HepG2 (cell line): ENCODE results near the gene PADI4. TPM values are rescaled to one million over a fixed set of nuclear protein-coding genes. Genes with fewer than 3 reads are reported as not detected.
A peak's percentile ranks its signal among the peaks of the same experiment; 100 is the strongest.

Experiments
- ATAC-seq: fragments of 200-7000 bp; cut with Tn5 transposase; 3 replicates; pipeline ENCODE4 v1.9.1; 2020; ENCODE audit warnings: mild to moderate bottlenecking, moderate library complexity
- BruUV-seq: library from RNA; stranded (reverse); fragments of 400-500 nt; replicated peaks from 2 replicates; lab custom pipeline; 2021; lab: Mats Ljungman, UMichigan
- CTCF ChIA-PET: fragments of 300-600 bp; formaldehyde crosslinking; extraction: SDS; loops from one replicate; lab custom pipeline; 2021; ENCODE audit warnings: low total read pairs, inconsistent platforms, low intra/inter-chr PET ratio; lab: Yijun Ruan, JAX
- POLR2A ChIA-PET: fragments of 350-600 bp; sonication (Branson Sonifier 250); formaldehyde crosslinking; loops from one replicate; lab custom pipeline; 2020; ENCODE audit warnings: antibody characterized with exemption, inconsistent platforms; lab: Yijun Ruan, JAX
- DNase-seq: peaks from one replicate; pipeline ENCODE4 v3.0.0-alpha.2; 2015; ENCODE audit warnings: low spot score
- FAIRE-seq: peaks from 3 replicates; lab custom pipeline; 2011; peaks lifted over from hg19 to GRCh38; lab: Jason Lieb, UNC
- H2AFZ ChIP-seq: one replicate; pipeline ENCODE4 v1.6.1; 2011; ENCODE audit warnings: low read length, inconsistent platforms
- H3K27ac ChIP-seq: fragments of 300-600 bp; 3 replicates; pipeline ENCODE4 v1.8.0; 2011; ENCODE audit warnings: mixed run types, mild to moderate bottlenecking, mixed read lengths, low read length, inconsistent platforms; ENCODE audit not compliant: insufficient read depth; ENCODE audit errors: extremely low read length
- H3K27me3 ChIP-seq, 2 experiments: fragments of 200-600 bp in 1 of 2; 2 replicates in 1 of 2; 3 replicates in 1 of 2; pipeline versions ENCODE4 v1.6.0 to v1.8.0; 2011; ENCODE audit warnings: low read length in 2 of 2, mild to moderate bottlenecking in 2 of 2, moderate library complexity in 2 of 2, inconsistent platforms in 1 of 2; ENCODE audit not compliant: insufficient read depth in 2 of 2, control insufficient read depth in 1 of 2
- H3K36me3 ChIP-seq, 2 experiments: fragments of 200-600 bp in 1 of 2; replicated peaks in 1 of 2; 2 replicates in 1 of 2; 3 replicates in 1 of 2; pipeline versions ENCODE4 v1.5.1 to v1.8.0; 2011; ENCODE audit warnings: low read length in 2 of 2, inconsistent platforms in 1 of 2; ENCODE audit not compliant: insufficient read depth in 2 of 2, control insufficient read depth in 1 of 2
- H3K4me1 ChIP-seq: 2 replicates; pipeline ENCODE4 v1.5.1; 2012; ENCODE audit warnings: low read length, inconsistent platforms; ENCODE audit not compliant: insufficient read depth
- H3K4me2 ChIP-seq: 2 replicates; pipeline ENCODE4 v1.6.0; 2011; ENCODE audit warnings: low read depth, low read length, inconsistent platforms
- H3K4me3 ChIP-seq, 3 experiments: fragments of 200-600 bp in 1 of 3; sonication (generic), shearing (Covaris generic) in 1 of 3; replicated peaks in 1 of 3; 2 replicates each; pipeline ENCODE4 v1.5.1; 2011 to 2016; ENCODE audit warnings: low read length in 3 of 3, inconsistent platforms in 2 of 3, low read depth in 2 of 3, mild to moderate bottlenecking in 2 of 3, control low read depth in 1 of 3, mixed read lengths in 1 of 3; ENCODE audit not compliant: insufficient read depth in 1 of 3
- H3K79me2 ChIP-seq: one replicate; pipeline ENCODE4 v1.6.1; 2011; ENCODE audit warnings: low read length, inconsistent platforms; ENCODE audit not compliant: insufficient read depth
- H3K9ac ChIP-seq: 2 replicates; pipeline ENCODE4 v1.6.0; 2011; ENCODE audit warnings: mild to moderate bottlenecking, low read depth, low read length, inconsistent platforms; ENCODE audit not compliant: insufficient read depth
- H3K9me3 ChIP-seq: 2 replicates; pipeline ENCODE4 v1.5.1; 2012; ENCODE audit warnings: mild to moderate bottlenecking, low read length
- H4K20me1 ChIP-seq: 2 replicates; pipeline ENCODE4 v1.6.0; 2011; ENCODE audit warnings: inconsistent platforms, mild to moderate bottlenecking, low read length, moderate library complexity; ENCODE audit not compliant: insufficient read depth
- EEA1 ChIP-seq: sonication (generic); formaldehyde crosslinking; IDR thresholded peaks from 2 replicates; pipeline ENCODE4 v1.5.1; 2020; ENCODE audit warnings: mild to moderate bottlenecking, missing genetic modification reagents, borderline replicate concordance
- MAZ ChIP-seq, 2 experiments: sonication (generic) in 1 of 2; formaldehyde crosslinking in 1 of 2; IDR thresholded peaks; 2 replicates each; pipeline versions ENCODE4 v1.5.0 to v1.6.1; 2012 to 2020; ENCODE audit warnings: low read depth in 2 of 2, mild to moderate bottlenecking in 2 of 2, borderline replicate concordance in 1 of 2, improper control_type of control experiment in 1 of 2, low read length in 1 of 2, missing genetic modification reagents in 1 of 2, moderate library complexity in 1 of 2
- POLR2AphosphoS5 ChIP-seq: IDR thresholded peaks from 2 replicates; pipeline ENCODE4 v1.6.1; 2012; ENCODE audit warnings: low read depth, low read length
- TEAD3 ChIP-seq: optimal IDR thresholded peaks from 2 replicates; pipeline ENCODE3; 2016; ENCODE audit warnings: borderline replicate concordance
- ZFP36L2 ChIP-seq: sonication (generic); formaldehyde crosslinking; IDR thresholded peaks from 2 replicates; pipeline ENCODE4 v1.4.0; 2020; ENCODE audit warnings: missing genetic modification reagents
- ZNF253 ChIP-seq: sonication (generic); formaldehyde crosslinking; IDR thresholded peaks from 2 replicates; pipeline ENCODE4 v1.8.0; 2022; ENCODE audit warnings: mild to moderate bottlenecking, missing genetic modification reagents, borderline replicate concordance
- ZNF331 ChIP-seq: sonication (generic); formaldehyde crosslinking; IDR thresholded peaks from 2 replicates; pipeline ENCODE4 v1.4.0; 2020; ENCODE audit warnings: missing genetic modification reagents
- ZNF652 ChIP-seq: IDR thresholded peaks from 2 replicates; pipeline ENCODE4 v1.6.1; 2016; ENCODE audit warnings: low read depth, borderline replicate concordance
- ZNF775 ChIP-seq: sonication (generic); formaldehyde crosslinking; IDR thresholded peaks from 2 replicates; pipeline ENCODE4 v1.4.0; 2020; ENCODE audit warnings: missing genetic modification reagents, mild to moderate bottlenecking, moderate library complexity, borderline replicate concordance
- ZSCAN30 ChIP-seq: sonication (generic); formaldehyde crosslinking; IDR thresholded peaks from 2 replicates; pipeline ENCODE4 v1.5.0; 2020; ENCODE audit warnings: mild to moderate bottlenecking, missing genetic modification reagents
- WGBS: methylation state at CpG from one replicate; pipeline ENCODE4 v1.1.6; 2017; ENCODE audit warnings: low lambda C conversion rate; 5-methylcytosine and 5-hydroxymethylcytosine counted together
- in situ Hi-C: cut with HindIII; loops from 2 replicates; pipeline ENCODE4 v1.10.0; 2017; ENCODE audit warnings: low pct_unique_long_range_greater_than_20kb; ENCODE audit not compliant: extremely low pct_ligation_motif_present
- intact Hi-C: fragments of 100-400 bp; cut with micrococcal nuclease; formaldehyde crosslinking; loops from one replicate; pipeline ENCODE4 v1.10.0; 2022; ENCODE audit not compliant: unreplicated experiment
- polyA plus RNA-seq, 8 experiments: library from polyadenylated mRNA; depleted of rRNA in 3 of 8; stranded (reverse) in 7 of 8; unstranded in 1 of 8; fragments of >200 nt; fragmentation: Illumina TruSeq in 4 of 8; extraction: Trizol in 4 of 8; gene quantifications; 2 replicates each; pipeline versions ENCODE4 v1.2.1 to v1.2.3, GENCODE V29; 2011 to 2016; ENCODE audit warnings: low read depth in 4 of 8, missing spikeins in 1 of 8, mixed read lengths in 1 of 8; ENCODE audit not compliant: insufficient read depth in 1 of 8
- total RNA-seq, 5 experiments: library from RNA; depleted of rRNA; stranded (reverse); fragments of >200 nt; fragmentation: Illumina TruSeq; extraction: Trizol; gene quantifications; 2 replicates each; pipeline ENCODE4 v1.2.3, GENCODE V29; 2016; ENCODE audit warnings: low read depth in 1 of 5
- TF ChIP-seq, protein P1 (sequence below): sonication (generic); formaldehyde crosslinking; IDR thresholded peaks from 2 replicates; pipeline ENCODE4 v1.4.0; 2020; ENCODE audit warnings: missing genetic modification reagents
- TF ChIP-seq, protein P2 (sequence below): IDR thresholded peaks from 2 replicates; pipeline ENCODE4 v1.6.1; 2012; ENCODE audit warnings: low read depth, low read length, improper control_type of control experiment
- TF ChIP-seq, protein P3 (sequence below): sonication (generic); formaldehyde crosslinking; IDR thresholded peaks from 2 replicates; pipeline ENCODE4 v1.5.1; 2020; ENCODE audit warnings: missing genetic modification reagents, mild to moderate bottlenecking, borderline replicate concordance

PADI4 gene
- total and polyA plus RNA-seq, 2 of the 13 experiments (the other 11 are each of a cell fraction or from before 2014, with no cell fraction given), result 0.04 TPM

DNA sequence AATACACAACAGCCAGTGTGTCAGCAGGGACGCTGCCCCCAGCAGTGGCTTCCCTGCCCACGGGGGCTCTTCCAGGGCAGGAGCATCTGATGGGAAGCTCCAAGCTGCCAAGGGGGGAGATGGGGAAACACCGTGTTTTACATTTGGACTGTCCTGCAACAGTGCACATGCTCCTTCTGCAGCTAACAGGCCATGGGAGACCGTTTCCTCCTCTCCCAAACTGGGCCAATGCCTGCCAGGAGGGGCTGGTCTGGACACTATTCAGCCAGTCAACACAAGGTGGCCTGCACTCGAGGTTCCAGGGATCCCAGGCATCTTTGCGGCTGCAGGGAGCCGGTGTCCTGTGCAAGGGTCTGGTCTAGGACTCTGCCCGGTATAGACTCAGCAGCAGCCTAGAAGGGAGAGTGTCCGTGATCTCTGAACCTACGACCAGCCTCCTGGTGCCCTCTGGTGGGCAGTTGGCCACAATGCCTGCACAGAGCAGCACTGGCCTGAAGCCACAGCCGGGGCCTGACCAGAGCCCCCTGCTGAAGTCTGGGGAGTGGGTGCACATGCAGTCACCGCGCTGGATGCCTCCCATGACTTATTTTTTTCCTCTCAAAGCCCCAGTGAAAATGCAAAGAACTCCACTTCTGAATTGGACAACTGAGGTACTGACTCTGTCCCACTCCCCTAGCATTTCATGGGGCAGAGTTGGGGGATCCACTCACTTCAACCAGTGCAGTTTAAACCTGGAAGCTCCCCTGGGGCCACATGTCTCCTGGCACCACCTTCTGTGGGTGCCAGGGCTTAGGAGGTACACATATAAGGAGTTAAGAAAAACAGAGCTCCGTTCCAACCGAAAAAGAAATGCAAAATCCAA is 98.1 kb downstream of the PADI4 start:
- H3K4me2 ChIP-seq, result no peak overlapping the region
- peak; percentile 97 for ATAC-seq
- no TSS peak for BruUV-seq
- FAIRE-seq, result peak; percentile 96
- no peaks in the 10 kb centered on the region for H4K20me1 ChIP-seq
- no peaks in the 10 kb centered on the region for H3K79me2 ChIP-seq
- 52% methylated on average over 4 of the region's 15 CpGs for WGBS
- peaks cover 15 to 33% of the 10 kb centered on the region in 2 experiments; a peak in 4 of 5 replicates for H3K36me3 ChIP-seq
- no peak overlapping the region for H3K27ac ChIP-seq
- no peaks in the 10 kb centered on the region; a peak in 1 of 5 replicates for H3K27me3 ChIP-seq
- no peak overlapping the region for H2AFZ ChIP-seq
- intact Hi-C loops, result no loop called here
- ChIA-PET POLR2A (no interaction called here), CTCF (interaction anchor here (0.9 kb wide), 1 partner anchor 280 kb away, joined by 3 read pairs; no protein-coding TSS in a partner anchor)
- H3K4me1 ChIP-seq, result peaks cover 9% of the 10 kb centered on the region
- DNase-seq, result peak; percentile 71
- no peak overlapping the region for H3K9ac ChIP-seq
- no peaks in the 10 kb centered on the region for H3K9me3 ChIP-seq
- H3K4me3 ChIP-seq, result no peak overlapping the region
- in situ Hi-C loops, result no loop called here
- TF ChIP-seq ZFP36L2, result no peak
- TF ChIP-seq TEAD3 (CRISPR knock-in tag), result peak; percentile 26
- TF ChIP-seq, protein P1, sequence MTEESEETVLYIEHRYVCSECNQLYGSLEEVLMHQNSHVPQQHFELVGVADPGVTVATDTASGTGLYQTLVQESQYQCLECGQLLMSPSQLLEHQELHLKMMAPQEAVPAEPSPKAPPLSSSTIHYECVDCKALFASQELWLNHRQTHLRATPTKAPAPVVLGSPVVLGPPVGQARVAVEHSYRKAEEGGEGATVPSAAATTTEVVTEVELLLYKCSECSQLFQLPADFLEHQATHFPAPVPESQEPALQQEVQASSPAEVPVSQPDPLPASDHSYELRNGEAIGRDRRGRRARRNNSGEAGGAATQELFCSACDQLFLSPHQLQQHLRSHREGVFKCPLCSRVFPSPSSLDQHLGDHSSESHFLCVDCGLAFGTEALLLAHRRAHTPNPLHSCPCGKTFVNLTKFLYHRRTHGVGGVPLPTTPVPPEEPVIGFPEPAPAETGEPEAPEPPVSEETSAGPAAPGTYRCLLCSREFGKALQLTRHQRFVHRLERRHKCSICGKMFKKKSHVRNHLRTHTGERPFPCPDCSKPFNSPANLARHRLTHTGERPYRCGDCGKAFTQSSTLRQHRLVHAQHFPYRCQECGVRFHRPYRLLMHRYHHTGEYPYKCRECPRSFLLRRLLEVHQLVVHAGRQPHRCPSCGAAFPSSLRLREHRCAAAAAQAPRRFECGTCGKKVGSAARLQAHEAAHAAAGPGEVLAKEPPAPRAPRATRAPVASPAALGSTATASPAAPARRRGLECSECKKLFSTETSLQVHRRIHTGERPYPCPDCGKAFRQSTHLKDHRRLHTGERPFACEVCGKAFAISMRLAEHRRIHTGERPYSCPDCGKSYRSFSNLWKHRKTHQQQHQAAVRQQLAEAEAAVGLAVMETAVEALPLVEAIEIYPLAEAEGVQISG (CRISPR knock-in tag), result peak; percentile 93
- no peak for TF ChIP-seq ZNF652 (CRISPR knock-in tag)
- TF ChIP-seq ZSCAN30 (CRISPR knock-in tag), result no peak
- TF ChIP-seq MAZ (IDR thresholded peaks at IDR 0.05; ENCODE audit: borderline replicate concordance, low read depth, low read length), result no peak
- TF ChIP-seq MAZ (CRISPR knock-in tag; IDR thresholded peaks at IDR 0.05; ENCODE audit: low read depth), result no peak
- peak; percentile 14; the same call in 1 of the 2 replicates for TF ChIP-seq POLR2AphosphoS5
- TF ChIP-seq ZNF331 (CRISPR knock-in tag), result no peak
- TF ChIP-seq ZNF253, result no peak
- TF ChIP-seq, protein P2, sequence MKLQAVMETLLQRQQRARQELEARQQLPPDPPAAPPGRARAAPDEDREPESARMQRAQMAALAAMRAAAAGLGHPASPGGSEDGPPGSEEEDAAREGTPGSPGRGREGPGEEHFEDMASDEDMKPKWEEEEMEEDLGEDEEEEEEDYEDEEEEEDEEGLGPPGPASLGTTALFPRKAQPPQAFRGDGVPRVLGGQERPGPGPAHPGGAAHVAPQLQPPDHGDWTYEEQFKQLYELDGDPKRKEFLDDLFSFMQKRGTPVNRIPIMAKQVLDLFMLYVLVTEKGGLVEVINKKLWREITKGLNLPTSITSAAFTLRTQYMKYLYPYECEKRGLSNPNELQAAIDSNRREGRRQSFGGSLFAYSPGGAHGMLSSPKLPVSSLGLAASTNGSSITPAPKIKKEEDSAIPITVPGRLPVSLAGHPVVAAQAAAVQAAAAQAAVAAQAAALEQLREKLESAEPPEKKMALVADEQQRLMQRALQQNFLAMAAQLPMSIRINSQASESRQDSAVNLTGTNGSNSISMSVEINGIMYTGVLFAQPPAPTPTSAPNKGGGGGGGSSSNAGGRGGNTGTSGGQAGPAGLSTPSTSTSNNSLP, result no peak
- no peak for TF ChIP-seq EEA1
- TF ChIP-seq ZNF775, result no peak
- TF ChIP-seq, protein P3, sequence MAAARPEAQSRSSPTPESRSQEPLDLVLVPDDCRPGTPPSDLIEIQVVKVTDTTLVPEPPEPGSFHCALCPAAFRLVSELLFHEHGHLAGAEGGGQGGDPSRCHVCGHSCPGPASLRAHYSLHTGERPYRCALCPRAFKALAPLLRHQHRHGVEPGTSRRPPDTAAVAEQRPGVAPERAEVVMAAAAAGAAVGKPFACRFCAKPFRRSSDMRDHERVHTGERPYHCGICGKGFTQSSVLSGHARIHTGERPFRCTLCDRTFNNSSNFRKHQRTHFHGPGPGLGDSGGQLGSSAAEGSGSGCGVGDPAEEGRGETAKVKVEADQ (CRISPR knock-in tag), result no peak
